Measurements from ENCODE around the gene CRYGN. TPM values are rescaled to one million over a fixed set of nuclear protein-coding genes. Genes with fewer than 3 reads are reported as not detected.

The CRYGN gene
- total and polyA plus RNA-seq, 9 of the 15 experiments (the other 6 are each of a cell fraction or from before 2014, with no cell fraction given) = not detected

GRCh38 chr7:151423226-151423625, 16.7 kb downstream of the CRYGN start:
- Histone ChIP-seq H3K4me3 (no peak overlapping the region), H2AFZ (ENCODE audit: low read depth, low read length) (no peak overlapping the region), H3K36me3 (ENCODE audit: control insufficient read depth, insufficient read depth, low read length) (no peaks in the 10 kb centered on the region), H3K9me1 (ENCODE audit: control insufficient read depth, insufficient read depth, low read length) (no peaks in the 10 kb centered on the region), H3K4me2 (ENCODE audit: insufficient read depth, low read length) (no peak overlapping the region), H3K9ac (ENCODE audit: insufficient read depth in 1 of 2, low read depth in 2 of 2, low read length in 2 of 2) (no peak overlapping the region), H4K20me1 (replicated peaks; ENCODE audit: control insufficient read depth, insufficient read depth, low read length) (no peaks in the 10 kb centered on the region), H3K9me3 (replicated peaks; ENCODE audit: control insufficient read depth, insufficient read depth, low read depth, low read length) (peaks cover 21% of the 10 kb centered on the region), H3K4me1 (replicated peaks in 1 of 2; ENCODE audit: control insufficient read depth in 2 of 2, insufficient read depth in 2 of 2, low read length in 2 of 2) (peaks cover 0 to 8% of the 10 kb centered on the region in 2 experiments; a peak in 2 of 5 replicates), H3K27ac (ENCODE audit: extremely low read depth, low read depth, low read length) (no peak overlapping the region), H3K79me2 (ENCODE audit: control insufficient read depth, insufficient read depth, low read length) (no peaks in the 10 kb centered on the region), H3K27me3 (ENCODE audit: control insufficient read depth in 2 of 2, insufficient read depth in 2 of 2, low read length in 2 of 2) (peaks cover 4 to 25% of the 10 kb centered on the region in 2 experiments; a peak in 3 of 5 replicates)
- ATAC-seq = no peak
- no peak for TF ChIP-seq GABPB1 (CRISPR knock-in tag; IDR thresholded peaks at IDR 0.05)
- TF ChIP-seq MAFK (IDR thresholded peaks at IDR 0.05; ENCODE audit: low read length) = no peak
- no peak for TF ChIP-seq NCOR1 (IDR thresholded peaks at IDR 0.05)
- TF ChIP-seq, protein P1, sequence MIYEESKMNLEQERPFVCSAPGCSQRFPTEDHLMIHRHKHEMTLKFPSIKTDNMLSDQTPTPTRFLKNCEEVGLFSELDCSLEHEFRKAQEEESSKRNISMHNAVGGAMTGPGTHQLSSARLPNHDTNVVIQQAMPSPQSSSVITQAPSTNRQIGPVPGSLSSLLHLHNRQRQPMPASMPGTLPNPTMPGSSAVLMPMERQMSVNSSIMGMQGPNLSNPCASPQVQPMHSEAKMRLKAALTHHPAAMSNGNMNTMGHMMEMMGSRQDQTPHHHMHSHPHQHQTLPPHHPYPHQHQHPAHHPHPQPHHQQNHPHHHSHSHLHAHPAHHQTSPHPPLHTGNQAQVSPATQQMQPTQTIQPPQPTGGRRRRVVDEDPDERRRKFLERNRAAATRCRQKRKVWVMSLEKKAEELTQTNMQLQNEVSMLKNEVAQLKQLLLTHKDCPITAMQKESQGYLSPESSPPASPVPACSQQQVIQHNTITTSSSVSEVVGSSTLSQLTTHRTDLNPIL (CRISPR knock-in tag; IDR thresholded peaks at IDR 0.05) = no peak
- TF ChIP-seq ZNF324 (CRISPR knock-in tag; IDR thresholded peaks at IDR 0.05) = no peak
- no peak for TF ChIP-seq TSHZ1 (CRISPR knock-in tag; IDR thresholded peaks at IDR 0.05)
- no peak for TF ChIP-seq RAD51 (IDR thresholded peaks at IDR 0.05; ENCODE audit: borderline replicate concordance, low read depth)
- TF ChIP-seq ZKSCAN3 (CRISPR knock-in tag; IDR thresholded peaks at IDR 0.05) = no peak
- no peak for TF ChIP-seq ZNF507 (tag; conservative IDR thresholded peaks at IDR 0.05)
- no peak for TF ChIP-seq EWSR1 (IDR thresholded peaks at IDR 0.05; ENCODE audit: borderline replicate concordance, low read depth, partially characterized antibody)
- no peak for TF ChIP-seq NCOA2 (IDR thresholded peaks at IDR 0.05; ENCODE audit: partially characterized antibody in 2 of 2)
- TF ChIP-seq CC2D1A (IDR thresholded peaks at IDR 0.05) = no peak
- TF ChIP-seq PHB (CRISPR knock-in tag; IDR thresholded peaks at IDR 0.05) = no peak
- TF ChIP-seq ZNF347 (CRISPR knock-in tag; IDR thresholded peaks at IDR 0.05; ENCODE audit: low read depth) = no peak
- no peak for FAIRE-seq
- intact Hi-C loops (cut with micrococcal nuclease) (no loop called here), in situ Hi-C loops (cut with MboI) (no loop called here)
- no TSS peak for BruUV-seq (replicated peaks)
- no peak for DNase-seq (ENCODE audit: extremely low read depth in 1 of 4, low spot score in 3 of 4)
- ChIA-PET CTCF (ENCODE audit: low intra/inter-chr PET ratio) (no interaction called here), POLR2A (interaction anchor here (0.5 to 0.9 kb wide), 2 partner anchors 8 to 11 kb away, joined by 4 to 5 read pairs; no protein-coding TSS in a partner anchor)
- WGBS (ENCODE audit: insufficient coverage, low coverage, missing lambda C conversion rate) = 9% methylated on average over 7 of the region's 7 CpGs
